HG03521 (cell line): ENCODE measurements around the gene TNFRSF9.
"Not testable (repeated sequence)": the region's sequence is repeated elsewhere in the genome, so short reads cannot be mapped to it uniquely, and the experiment has no call there.

Source experiments
- ATAC-seq: cut with Tn5 transposase; IDR thresholded peaks from one replicate; pipeline ENCODE4 v1.9.1; 2021; ENCODE audit warnings: mild to moderate bottlenecking, moderate library complexity; ENCODE audit not compliant: unreplicated experiment

TNFRSF9 gene

DNA sequence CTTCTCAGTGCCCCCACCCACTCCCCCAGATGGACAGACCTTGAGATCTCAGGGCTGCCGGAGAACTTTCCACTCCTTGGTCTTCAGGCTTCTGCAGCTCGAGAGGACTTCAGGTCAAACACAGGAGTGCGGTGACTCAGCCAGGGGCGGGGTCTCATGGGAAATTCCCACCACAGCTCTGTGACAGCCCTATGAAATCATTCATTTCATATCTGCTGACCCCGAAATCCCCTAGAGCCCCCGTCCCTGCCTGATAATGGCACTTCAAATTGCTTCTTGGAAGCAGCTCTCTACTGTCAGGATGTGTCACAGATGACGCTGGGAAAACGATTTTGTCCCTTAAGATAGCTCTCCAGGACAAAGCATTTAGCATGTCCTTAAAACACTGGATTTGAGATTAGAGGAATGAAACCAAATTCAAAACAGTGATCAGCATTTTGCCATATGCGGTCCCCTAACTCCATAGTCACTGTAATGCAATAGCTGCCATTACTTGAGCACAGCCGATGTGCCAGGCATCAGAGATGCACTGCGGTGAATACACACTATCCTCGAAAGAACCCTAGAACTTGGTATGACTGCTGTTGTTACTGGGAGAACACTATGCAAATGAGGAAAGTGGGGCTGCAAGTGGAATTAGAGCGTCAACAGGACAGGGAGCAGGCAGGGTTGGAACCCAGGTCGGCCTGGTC, at the start of gene TNFRSF9:
TSS of gene TNFRSF9 (minus strand) at position 95 of the 692 bp plus-strand sequence. CDS start 845 bp downstream, outside the sequence.
- no peak for ATAC-seq

- ATAC-seq, result no peak
Observed at GRCh38 chr1:7989762-7990428, 49.3 kb upstream of the TNFRSF9 start.

DNA sequence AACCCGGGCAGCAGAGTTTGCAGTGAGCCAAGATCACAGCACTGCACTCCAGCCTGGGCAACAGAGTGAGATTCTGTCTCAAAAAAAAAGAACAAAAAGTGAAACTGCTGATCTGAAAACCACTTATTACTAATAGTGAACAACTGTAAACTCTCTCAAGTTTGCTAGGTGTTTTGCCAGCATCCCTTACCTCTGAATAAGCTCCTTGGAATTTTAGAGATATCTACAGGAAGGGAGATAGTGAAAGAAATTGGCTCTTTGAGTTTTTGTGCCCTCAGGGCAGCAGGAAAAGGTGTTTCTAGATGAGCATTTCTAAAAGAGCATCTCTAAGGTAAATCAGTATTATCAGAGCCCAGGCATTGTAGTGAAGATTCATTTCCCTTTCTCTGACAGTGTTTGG, 47.9 kb upstream of the TNFRSF9 start:
- ATAC-seq, result no peak

- ATAC-seq, result no peak
Observed at GRCh38 chr1:7987528-7987927, 46.9 kb upstream of the TNFRSF9 start.

DNA sequence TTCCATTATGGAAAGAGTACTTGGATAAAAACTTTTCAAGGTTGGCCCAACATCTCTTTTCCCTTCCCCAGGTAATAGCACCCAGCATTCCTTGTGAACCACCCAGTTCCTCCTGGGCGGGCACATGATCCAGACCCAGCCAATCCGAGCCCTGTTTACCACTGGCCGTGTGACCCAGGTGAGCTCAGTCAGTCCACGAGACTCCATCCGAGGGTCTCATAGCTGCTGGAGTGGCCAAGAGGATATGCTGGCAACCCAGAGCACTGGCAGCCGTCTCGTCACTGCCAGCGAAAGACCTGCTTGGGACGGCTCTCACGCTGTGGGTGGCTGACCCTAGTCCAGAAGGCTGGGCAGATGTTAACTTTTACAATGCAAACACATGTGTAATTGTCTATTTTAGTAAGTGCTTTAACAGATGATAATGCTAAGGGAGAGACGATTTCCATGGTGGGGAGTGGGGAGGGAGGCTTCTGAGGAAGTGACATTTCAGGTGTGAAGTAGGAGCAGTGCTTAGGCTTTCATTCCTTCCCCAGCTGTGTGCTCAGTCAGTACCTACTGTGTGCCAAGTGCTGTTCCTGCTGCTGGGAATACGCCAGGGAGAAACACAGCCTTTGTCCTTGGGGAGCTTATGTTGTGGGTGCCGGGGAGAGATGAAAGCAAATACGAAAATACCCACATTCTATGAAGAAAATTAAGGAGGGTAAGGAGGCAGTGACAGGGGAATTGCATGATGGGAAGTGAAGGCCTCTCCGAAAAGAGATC, 45.4 kb upstream of the TNFRSF9 start:
- ATAC-seq, result no peak

DNA sequence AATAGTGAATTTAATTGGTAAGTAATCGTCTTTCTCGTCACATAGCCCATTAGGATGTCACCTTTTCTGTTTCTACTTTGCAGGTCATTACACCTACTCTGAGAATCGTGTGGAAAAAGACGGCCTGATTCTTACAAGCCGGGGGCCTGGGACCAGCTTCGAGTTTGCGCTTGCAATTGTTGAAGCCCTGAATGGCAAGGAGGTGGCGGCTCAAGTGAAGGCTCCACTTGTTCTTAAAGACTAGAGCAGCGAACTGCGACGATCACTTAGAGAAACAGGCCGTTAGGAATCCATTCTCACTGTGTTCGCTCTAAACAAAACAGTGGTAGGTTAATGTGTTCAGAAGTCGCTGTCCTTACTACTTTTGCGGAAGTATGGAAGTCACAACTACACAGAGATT, 44.2 kb upstream of the TNFRSF9 start:
- ATAC-seq, result no peak

DNA sequence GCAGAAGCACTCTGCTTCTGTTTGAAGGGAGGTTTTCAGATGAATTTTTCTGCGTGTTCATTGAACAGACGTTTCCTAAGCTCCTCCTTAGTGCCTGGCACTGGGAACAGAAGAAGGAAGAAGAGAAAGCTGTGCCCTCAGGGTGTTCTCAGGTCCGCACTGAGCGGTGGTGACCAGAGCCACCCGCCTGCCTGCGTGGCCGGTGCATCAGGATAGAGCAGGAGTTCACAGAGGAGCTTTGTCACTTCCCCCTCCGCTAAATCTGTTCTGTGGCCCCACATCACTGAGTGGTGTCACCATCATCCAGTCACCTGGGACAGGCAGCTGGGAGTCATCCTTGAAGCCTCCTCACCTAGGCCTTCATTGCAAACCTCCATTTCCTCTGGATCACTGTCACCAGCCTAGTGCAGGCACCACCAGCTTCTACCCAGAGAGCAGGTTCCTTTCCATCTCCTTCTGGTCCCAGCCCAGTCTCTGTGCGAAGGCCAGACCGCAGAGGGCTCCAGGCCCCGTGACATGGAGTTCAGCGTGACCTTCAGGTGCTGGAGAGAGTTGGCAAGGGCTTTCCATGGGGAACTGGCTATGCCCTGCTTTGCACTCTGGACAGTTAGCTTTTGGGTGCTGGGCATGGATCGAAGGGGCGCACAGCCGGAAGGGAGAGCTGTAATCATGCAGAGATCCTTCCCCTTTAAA, 42.6 kb upstream of the TNFRSF9 start:
- no peak for ATAC-seq

DNA sequence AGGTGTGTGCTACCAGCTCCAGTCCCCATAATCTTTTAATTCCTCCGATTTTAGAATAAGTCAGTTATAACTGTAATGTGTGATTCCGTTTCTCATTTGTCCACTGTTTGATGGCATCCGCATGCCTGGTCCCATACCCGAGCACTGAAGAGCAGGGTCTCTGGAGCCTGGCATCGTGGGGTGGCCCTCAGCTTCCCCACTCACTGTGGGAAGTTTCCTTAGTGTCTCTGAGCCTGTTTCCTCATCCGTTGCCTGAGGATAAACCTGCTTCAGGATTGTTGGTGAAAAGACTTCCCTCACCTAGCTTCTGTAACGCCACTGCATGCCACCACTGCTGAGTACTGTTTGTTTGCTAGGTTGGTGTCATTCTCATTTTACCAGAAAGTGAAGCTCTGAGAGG, 40.3 kb upstream of the TNFRSF9 start:
- ATAC-seq, result no peak

DNA sequence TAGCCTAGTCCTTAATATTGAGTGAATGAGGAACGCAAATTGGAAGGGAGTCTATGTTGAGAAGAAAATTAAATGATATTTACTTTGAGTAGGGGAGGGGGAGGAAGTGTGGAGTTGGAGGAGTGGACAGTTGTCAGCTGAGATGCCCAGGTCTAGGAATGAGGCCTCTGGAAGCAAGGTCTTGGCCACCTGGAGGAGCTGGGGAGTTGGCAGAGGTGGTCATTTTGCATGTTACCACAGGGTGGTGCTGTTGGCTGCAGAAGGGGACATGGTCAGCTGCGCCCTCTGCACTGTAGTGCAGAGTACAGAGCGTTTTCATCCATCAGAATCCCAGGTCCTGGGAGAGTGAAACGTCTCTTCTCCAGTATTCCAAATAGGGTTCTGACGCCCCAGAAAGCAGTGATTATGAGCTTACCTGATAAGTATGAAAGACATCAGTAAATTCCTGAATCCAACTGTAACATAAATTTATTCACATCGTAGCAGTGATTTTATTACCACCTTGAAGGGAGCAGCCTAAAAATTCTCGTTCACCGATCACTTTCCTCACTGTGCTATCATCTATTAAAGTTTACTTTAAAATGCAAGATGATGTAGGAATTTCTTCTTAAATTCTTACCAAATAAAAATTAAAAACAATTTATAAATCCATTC, 34.7 kb upstream of the TNFRSF9 start:
- ATAC-seq, result no peak

GRCh38 chr1:7973086-7973485, 32.4 kb upstream of the TNFRSF9 start:
- no peak for ATAC-seq

GRCh38 chr1:7972285-7972684, 31.6 kb upstream of the TNFRSF9 start:
- ATAC-seq, result no peak

GRCh38 chr1:7971024-7971423, 30.4 kb upstream of the TNFRSF9 start:
- no peak for ATAC-seq

DNA sequence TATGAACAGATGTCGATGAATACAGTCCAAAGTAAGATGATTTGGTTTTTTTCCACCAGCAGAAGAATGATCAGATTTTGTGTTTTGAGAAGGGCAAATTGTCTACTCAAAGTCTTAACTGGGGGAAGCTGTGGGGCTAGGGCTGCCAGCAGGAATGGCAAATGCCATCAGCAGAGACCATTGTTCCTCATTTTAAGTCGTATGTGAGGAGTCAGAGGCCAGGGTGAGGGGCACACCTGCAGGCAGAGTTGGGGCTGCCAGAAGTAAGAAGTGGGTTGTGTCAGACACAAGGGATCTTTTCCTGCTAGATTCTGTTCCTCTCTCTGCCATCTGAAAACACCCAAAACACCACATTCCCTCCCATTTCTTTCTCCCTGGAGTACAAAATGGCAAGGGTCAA, 29.6 kb upstream of the TNFRSF9 start:
- no peak for ATAC-seq

- no peak for ATAC-seq
Observed at GRCh38 chr1:7967651-7968050, 27.0 kb upstream of the TNFRSF9 start.

- no peak for ATAC-seq
Observed at GRCh38 chr1:7967196-7967595, 26.6 kb upstream of the TNFRSF9 start.

- ATAC-seq, result no peak
Observed at GRCh38 chr1:7964476-7964875, 23.8 kb upstream of the TNFRSF9 start.

- not testable (repeated sequence) for ATAC-seq
Observed at GRCh38 chr1:7963841-7964240, 23.2 kb upstream of the TNFRSF9 start.

- ATAC-seq, result not testable (repeated sequence)
Observed at GRCh38 chr1:7963378-7963730, 22.7 kb upstream of the TNFRSF9 start.

GRCh38 chr1:7962636-7963377, 22.2 kb upstream of the TNFRSF9 start:
- no peak for ATAC-seq

- peak; percentile 2 for ATAC-seq
Observed at GRCh38 chr1:7962014-7962335, 21.3 kb upstream of the TNFRSF9 start.
